ENCODE measurements around the gene ZNF664.

The ZNF664 gene

DNA sequence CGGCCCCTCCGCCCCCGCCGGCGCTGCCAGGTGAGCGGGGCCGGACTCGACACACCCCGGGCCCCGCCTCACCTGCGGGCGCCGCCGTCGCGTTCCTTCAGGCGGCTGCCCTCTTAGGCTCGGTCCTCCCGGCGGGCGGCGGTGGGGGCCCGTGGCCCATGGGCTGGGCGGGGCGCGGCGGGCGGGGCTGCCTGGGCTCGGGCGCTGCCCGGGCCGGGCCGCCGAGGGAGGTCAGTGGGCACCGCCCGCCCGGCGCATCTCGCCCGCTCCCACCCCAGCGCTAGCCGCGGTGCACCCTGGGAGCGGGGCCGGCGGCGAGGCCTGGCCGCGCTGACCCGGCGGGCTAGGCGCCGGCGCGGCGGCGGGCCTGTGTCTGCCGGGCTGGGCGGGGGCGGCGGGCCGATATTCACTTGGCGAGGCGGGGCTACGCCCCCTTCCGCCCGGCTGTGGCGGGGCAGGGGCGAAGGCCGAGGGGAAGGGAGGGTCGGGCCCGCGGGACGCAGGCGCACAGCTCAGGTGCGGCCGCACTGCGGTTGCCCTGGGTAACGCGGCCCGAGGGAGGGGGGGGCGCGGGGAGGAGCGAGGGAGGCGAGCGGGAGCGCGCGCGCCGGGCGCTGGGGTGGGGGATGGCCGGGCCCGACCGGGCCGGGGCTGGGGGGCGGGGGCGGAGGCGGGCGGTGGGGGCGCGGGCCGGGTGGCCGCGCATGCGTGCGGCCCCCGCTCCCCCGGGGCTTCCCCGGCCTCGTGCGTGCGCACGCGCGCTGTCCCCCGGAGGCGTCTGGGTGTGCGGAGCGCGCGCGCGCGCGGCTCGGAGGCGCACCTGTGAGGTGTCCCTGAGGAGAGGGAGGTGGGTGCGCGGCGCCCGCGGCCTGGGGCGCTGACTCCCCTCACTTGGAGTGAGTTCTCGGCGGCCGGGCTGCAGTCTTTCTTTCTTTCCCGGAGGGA is at the start of gene ZNF664, which contains the start of gene CCDC92:
Gene ZNF664, plus strand, starts transcription at position 759 of the 945 bp plus-strand sequence. CDS start 38,930 bp downstream, outside the sequence.
Gene CCDC92, minus strand, starts transcription at position 375 of the 945 bp plus-strand sequence. CDS start 28,526 bp downstream, outside the sequence.
- peak; percentile 68 for DNase-seq

DNA sequence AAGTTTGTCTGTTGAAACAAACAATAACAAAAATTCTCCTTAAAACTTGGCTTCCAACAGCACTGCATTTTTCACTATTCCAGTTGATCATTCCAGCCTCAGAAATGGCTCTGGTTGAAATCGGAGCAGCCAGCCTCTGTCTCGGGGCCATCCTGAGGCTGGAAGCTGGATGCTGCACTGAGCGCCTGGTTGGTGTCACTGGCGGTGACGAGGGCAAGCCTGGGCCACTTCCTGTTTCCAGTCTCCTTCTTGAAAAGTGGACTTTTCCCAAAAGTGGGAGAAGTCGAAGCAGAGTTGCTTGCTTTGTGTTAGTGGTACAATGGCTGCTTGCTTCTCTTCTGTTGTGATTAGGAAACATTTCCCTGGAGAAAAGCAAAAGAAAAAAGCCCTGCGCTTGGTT is 49.1 kb upstream of the ZNF664 start:
- no peak for DNase-seq

DNA sequence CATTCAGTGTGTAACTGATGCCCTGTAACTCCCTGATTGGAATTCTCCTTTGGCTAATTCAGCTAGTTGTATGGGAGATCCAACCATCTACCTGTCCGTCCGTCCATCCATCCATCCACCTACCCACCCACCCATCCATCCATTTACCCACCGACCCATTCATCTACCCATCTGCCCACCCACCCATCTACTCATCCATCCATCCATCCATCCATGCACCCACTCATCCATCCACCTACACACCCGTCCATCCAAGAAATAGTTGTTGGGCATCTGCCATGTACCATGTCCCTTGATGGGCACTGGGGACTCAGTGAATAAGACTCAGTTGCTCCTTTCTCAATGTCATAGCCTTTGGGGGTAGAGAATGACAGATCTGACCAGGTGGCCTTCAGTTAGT is 48.5 kb upstream of the ZNF664 start:
- DNase-seq, result no peak

DNA sequence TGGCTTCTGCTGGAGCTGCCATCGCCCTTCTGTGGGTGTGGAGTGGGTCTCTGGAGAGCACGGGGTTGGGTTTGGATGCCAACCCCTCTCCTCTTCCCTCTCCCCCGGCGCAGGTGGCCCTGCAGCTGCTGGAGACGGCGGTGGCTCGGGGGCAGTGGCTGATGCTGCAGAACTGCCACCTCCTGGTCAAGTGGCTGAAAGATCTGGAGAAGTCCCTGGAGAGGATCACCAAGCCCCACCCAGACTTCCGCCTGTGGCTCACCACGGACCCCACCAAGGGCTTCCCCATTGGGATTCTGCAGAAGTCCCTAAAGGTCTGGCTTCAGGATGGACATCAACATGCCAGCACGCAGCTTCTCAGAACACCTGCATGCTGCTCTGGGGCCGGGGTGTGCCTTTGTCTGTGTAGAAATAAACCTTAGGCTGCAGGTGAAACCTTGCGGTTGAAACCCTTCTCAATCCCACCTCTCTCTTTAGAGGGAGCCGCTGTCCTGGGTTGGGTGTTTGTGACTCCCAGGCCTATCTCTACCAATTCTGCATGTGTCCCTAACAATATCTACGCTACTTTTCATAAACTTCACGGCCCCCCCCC is 44.6 kb upstream of the ZNF664 start:
- no peak for DNase-seq

DNA sequence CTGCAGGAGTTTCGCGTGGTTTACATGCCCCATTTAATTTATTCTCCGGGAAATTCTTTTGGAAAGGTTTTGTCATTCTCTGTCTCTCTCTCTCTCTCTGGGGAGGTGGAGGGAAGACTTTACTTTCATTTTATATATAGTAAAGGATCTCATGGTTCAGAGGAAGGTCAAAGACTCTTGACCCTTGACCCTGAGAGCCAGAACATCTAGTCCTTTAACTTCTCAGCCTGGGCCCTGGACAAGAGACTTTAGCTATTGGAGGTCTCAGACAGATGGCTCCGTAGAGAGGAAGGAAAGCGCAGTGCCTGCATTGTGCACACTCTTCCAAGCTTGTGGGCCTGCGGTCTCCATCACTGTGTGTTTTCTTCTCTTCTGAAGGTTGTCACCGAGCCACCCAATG is 44.1 kb upstream of the ZNF664 start:
- no peak for DNase-seq

DNA sequence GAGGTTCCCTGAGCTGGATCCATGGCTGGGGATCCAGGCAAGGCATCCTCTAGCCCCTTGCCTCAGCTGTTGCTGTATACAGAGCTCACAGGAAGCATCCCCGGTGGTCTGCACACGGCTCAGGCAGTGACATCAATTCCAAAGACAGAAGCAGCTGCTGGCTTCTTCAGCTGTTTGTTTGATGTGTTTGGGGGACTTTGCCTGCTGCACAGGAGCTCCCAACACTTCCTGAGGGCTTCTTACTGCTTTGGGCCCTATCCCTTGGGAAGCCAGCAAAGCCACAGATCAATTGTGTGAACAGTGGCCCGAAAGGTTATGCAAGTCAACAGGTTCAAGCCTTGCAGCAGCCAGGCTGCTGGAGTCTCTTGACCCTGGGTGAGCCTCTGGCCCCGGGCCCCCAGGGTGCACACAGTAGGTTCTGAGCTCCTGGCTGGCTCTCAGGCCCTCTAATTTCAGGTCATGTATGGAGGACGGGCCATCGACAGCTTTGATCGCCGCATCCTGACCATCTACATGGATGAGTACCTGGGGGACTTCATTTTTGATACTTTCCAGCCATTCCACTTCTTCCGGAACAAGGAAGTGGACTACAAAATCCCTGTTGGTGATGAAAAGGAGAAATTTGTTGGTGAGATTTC is 43.0 kb upstream of the ZNF664 start:
- no peak for DNase-seq

DNA sequence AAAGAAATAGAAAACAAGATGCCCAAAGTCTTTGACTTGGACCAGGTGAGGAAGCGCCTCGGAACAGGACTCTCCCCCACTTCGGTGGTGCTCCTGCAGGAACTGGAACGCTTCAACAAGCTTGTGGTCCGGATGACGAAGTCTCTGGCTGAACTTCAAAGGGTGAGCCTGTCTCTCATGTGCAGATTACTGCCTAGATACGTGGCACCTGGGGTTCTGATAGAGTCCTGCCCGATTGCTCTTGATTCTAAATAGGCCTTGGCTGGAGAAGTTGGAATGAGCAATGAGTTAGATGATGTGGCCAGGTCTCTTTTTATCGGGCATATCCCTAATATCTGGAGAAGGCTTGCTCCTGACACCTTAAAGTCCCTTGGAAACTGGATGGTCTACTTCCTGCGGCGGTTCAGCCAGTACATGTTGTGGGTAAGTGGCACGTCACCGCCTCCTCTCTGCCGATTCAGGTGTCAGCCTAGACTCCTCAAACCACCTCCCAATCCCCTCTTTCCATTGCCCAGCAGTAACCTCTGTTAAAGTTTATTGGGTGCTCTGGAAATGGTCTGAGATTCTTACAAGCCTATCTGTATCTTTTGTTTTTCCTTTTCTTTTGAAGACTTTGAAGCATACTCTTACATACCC is 41.2 kb upstream of the ZNF664 start:
- no peak for DNase-seq

DNA sequence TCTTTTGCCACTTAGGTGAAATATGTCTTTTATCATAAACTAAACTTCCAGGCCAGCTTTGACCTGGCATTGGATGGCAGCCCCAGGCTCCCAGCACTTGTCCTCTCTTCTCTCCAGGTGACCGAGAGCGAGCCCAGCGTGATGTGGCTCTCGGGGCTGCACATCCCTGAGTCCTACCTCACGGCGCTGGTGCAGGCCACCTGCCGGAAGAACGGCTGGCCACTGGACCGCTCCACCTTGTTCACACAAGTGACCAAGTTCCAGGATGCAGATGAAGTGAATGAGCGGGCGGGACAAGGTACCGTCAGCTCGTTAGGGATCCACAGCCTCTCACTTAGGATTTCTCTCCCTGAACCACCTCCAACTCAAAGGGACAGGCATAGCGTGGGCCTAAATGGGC is 39.8 kb upstream of the ZNF664 start:
- DNase-seq, result no peak

DNA sequence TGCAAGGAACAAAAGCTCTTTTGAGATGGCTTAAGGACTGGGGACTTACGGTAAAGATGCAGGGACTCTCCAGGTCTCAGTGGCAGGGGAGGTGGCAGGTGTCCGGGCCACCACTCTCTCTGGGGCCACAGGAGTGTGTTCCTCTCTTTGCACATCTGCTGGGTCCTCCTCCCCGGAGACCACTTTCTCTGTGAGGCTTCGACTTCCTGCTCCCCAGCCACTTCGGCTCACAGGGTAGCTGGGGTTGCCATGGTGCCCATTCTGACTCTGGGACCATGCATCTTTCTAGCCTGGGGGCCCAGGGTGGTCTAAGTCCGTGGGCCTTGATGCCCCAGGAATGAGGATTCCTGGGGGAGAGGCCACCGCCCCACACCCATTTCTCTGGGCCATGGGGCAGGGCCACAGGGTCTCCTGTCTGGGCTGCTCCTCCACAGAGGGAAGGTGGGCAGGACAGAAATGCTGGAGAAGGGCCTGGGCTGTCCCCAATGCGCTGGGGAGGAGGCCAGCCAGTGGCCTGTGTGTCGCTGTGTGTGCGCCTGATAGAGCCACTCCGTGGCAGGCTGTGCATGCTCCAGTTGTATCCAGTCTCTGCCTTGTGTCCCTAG is 38.9 kb upstream of the ZNF664 start:
- DNase-seq, result no peak

DNA sequence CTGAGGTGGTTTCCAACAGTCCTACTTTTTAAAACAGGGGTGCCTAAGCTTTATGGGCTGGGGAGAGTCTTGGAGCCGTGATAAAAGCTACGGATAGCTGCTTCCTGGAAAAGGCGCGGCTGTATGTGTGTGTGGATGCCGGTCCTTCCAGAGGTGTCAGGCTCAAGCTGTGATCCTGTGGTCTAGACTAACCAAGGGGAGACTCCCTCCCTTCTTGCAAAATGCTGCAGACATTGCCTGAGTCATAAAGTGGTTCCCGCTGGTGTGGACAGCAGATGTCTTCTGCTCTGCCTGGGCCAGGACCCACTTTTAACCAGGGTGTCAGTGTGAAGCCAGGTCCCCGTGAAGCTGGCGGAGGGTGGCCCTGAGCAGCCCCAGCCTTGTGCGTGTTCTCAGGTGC is 38.2 kb upstream of the ZNF664 start:
- DNase-seq, result no peak

DNA sequence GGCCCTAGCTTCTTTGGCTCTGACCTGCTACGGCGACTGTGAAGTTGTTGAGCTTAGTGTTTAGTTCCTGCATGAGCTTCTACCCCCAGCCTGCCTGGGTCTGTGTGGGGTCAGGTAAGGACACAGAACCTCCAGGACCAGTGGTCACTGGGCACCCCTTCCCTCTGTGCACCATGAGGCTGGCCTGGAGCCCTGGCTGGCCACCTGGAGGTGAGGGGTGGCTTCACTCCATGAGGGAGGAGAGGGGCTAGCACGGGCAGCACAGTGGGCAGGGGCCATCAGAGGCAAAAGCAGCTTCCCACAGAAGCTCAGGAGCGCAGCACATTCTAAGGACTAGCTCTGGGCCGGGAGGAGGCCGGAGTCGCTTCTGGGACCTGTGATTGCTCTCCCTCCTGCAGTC is 37.1 kb upstream of the ZNF664 start:
- DNase-seq, result no peak

DNA sequence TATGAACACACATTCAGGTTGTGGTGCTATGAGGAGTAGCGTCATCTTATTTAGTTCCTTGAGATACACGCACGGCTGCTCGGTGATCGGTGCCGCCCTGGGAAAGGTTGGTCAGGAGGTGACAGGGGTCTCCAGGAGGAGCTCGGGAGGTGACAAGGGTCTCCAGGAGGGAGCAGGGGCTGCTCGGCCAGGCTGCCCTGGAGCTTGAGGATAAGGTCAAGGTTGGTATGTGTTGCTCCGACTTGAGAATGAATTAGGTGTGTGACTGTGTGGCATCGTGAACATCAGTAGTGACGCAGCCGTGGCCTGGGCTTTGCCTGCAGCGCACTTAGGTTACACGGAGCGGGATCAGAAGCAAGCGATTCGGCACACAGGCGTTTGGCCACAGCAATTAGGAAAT is 36.5 kb upstream of the ZNF664 start:
- DNase-seq, result no peak

DNA sequence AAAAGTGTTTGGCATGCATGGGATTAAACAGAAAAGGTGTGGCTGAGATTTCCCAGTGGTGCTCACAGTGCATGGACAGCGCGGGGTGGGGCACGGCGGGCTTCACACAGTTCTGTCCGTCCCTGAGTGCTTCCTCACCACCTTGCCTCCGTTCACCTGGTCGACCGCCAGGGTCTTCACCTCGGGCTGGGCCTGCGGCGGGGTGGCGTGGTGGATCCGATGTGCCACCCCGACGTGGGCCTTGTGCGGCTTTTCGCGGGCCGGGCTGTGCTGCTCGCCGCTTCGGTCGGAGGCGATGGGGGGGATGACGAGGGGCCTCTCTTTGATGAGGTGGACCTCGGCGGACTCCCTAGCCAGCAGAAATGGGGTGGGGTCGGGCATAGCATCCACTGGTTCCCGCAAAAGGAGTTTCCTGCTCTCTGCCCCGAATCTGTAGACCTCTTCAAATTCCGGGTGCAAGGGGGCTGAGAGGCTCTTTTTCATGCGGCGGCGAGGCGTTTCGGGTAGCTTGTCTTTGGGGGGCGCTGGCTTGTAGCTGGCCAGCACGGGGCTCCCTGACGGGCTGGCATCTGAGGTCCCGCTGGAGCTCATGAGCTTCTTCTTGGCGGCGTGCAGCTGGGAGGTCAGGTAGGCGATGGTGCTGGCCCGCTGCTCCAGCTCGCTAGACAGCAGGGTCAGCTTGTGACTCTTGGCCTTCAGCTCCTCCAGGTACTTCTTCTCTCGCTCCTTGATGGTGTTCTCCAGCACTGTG is 35.9 kb upstream of the ZNF664 start:
- DNase-seq, result no peak

DNA sequence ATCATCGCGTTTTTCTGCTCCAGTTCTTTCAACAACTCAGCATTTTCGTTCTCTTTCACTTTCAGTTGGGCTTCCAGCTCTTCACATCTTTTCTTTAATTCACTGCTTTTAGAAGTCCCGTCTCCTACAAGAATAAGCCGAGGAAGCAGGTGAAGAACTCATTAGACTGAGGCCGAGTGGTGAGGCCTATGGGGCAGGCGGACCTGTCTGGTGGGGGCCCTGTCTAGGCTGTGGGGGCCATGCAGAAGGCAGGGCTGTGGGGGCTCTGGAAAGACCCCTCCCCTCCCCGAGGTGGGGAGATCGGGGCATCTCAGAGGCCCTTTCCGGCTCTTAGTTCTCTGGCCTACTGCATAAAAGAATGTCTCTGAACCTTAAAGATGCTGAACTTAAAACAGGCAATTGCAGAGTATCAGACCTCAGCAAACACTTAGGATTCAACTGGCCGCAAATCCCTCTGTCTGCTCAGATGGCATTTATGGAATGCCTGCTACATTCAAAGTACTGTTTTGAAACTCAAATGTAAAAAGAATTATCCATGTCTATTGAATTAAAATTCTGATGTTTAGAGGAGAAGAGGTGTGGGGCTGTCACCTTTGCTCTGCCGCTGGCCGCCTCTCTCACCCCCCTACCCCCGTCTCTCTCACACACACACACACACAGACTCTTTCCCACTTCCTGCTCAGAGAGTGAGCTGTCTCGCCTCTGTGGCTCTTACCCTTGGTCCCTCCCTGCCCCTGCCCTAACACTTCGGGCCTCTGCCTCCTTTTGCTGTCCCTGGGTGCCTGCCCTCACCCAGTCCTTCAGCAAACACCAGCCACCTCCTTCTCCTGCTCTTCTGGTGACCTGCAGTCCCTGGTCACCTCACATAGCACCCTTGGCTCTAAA is 35.1 kb upstream of the ZNF664 start:
- DNase-seq, result no peak

DNA sequence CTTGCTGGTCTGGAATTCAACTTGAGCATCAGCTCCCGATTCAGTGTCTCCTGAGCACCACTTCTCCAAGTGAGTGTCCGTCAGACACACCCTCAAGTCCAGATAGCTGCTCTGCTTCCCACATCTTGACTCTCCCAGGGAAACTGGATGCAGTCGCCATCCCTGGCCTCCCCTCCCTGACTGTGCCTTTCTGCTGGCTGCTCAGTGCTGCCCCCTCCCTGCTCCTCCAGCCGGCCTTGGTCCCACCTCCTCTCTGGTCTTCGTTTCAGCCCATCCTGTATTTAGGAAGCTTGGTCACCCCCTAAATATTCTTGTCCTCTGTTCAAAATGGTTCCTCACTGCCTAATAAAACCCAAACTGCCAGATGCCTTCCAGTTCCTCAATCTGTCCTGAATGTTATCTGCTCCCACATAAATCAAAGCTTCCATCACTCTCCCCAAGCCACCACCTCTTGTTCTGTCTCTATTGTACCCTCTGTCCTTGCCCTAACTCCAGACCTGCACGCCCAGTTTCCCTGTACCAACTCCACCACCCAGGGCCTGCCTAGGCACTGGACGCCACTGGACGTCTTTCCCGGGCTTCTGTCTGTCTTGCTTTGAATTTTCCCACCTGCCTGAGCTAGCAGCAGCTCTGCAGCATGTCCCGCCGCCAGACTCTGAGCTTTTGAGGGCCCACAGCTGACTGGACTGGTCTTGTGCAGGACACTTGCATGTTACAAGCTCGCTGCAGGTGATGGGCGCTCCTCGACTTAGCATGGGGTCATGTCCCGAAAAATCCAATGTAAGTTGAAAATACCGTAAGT is 34.1 kb upstream of the ZNF664 start:
- DNase-seq, result no peak

DNA sequence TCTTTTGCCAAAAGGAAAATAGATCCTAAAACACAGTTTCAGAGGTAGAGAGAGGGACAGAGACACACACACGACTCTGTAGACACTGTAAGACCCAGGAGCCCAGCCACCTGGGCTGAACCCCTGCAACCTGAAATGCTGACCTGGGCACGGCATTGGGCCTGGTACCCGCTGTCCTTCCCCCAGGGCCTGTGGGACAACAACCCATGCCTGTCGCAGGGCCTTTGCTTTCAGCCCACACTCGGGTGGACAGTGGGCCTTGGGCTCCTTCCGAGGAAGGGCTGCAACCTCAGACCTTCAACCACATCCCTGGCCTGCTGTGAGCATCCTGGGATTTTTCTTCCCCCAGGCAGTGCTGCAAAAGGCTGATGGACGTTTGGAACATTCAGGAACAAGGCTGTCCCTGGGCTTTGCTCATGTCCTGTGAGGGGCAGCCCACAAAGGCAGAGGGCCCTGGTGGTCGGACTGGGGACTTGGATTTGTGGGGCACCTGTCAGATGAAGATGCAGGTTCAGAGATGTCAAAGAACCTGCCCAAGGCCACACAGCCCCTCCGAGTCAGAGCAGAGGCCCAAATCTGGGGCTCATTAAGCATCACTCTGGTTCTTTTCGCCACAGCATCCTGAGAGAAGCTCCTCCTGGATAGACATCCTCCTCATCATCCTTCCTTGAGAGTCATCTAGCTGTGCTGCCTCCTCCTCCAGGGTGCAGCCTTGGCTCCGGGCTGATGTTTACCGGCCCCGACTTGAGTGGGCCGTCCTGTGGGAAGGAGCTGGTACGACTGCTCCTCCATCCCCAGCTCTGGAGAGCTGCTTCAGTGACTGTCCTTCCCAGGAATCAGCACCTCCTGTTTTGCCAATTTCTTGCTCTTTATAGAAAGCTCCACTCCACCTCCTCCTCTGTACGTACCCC is 33.0 kb upstream of the ZNF664 start:
- no peak for DNase-seq

DNA sequence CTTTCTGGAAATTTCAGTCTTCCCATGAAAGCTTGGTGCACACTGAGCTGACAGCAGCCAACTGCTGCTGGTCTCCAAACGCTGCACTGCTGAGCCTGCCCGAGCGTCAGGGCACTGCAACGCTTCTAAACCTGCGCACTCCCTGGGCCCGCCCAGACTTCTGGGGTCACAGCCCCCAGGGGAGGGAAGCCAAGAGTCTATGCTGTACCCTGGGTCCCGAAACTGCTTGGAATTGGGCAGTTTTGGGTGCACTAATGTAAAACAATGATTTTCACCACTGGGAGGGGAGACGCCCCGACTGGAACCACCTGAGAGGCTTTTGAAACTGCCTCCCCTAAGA is 32.4 kb upstream of the ZNF664 start:
- DNase-seq, result no peak

DNA sequence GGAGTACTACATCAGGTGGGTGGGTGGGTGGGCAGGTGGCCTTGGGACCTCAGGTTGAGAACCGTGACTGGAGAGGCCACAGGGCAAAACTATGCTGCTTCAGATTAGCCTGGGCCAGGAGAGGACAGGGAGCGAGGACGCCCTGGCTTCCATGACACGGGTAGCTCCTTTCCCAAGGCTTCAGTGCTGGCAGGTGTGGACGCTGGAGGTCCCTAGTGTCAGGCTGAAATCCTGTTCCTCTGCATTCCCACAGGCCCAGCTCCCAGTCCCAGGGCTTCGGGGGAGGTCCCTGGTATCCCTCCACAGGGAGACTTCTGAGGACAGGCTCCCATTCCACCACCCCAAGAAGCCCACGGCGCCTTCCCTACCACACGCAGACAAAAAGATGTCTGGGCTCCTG is 32.0 kb upstream of the ZNF664 start:
- no peak for DNase-seq

DNA sequence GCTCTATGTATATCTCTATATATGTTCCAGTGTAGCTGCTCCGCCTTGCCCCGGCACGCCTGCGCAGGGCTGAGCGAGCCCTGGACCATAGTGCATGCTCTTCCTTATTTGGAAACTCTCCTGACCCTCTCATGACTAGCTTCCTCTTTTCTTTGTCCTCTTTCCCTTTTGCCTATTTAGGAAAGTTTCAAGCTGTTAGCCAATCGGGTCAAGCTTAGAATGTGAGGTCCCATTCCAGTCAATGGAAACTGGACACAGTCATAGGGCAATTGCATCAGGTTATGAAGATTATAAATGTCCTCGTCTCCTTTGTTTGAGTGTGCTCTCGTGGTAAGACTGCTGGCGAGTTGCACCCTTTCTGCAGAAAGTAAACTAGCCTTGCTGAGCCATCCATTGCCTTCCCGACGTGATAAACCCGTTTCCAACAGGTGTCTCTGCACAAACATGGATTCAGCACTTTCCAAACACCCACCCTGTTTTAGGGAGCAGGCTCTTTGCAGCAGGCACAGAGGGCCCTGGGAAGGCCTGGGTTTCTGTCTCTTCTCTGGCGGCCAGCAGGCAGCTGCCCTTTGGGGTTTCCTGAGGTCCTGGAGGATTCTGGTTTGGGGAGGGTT is 31.3 kb upstream of the ZNF664 start:
- no peak for DNase-seq
